Skeletal muscle tissue (tissue), 4 donors: ENCODE results near the gene HTT. TPM values are rescaled to one million over a fixed set of nuclear protein-coding genes. Genes with fewer than 3 reads are reported as not detected.

Experiments
- H3K27ac ChIP-seq: one replicate; pipeline ENCODE4 v1.7.0; 2013; ENCODE audit warnings: mild to moderate bottlenecking, low read depth, low read length, inconsistent platforms
- H3K27me3 ChIP-seq, 3 donors: one replicate each; pipeline ENCODE4 v1.7.0; 2013; ENCODE audit warnings: low read length in 3 of 3; ENCODE audit not compliant: control insufficient read depth in 3 of 3, insufficient read depth in 3 of 3
- H3K36me3 ChIP-seq, 3 donors: one replicate each; pipeline ENCODE4 v1.7.0; 2013; ENCODE audit warnings: low read length in 3 of 3; ENCODE audit not compliant: control insufficient read depth in 3 of 3, insufficient read depth in 3 of 3
- H3K4me1 ChIP-seq, 3 donors: one replicate each; pipeline ENCODE4 v1.7.0; 2013; ENCODE audit warnings: low read length in 3 of 3, mild to moderate bottlenecking in 3 of 3; ENCODE audit not compliant: control insufficient read depth in 3 of 3, insufficient read depth in 3 of 3
- H3K4me3 ChIP-seq, 3 donors: one replicate each; pipeline ENCODE4 v1.7.0; 2013; ENCODE audit warnings: low read length in 3 of 3
- H3K9ac ChIP-seq, 3 donors: one replicate each; pipeline ENCODE4 v1.7.0; 2013; ENCODE audit warnings: low read length in 3 of 3, mild to moderate bottlenecking in 3 of 3, moderate library complexity in 2 of 3, low read depth in 1 of 3
- H3K9me3 ChIP-seq, 3 donors: one replicate each; pipeline ENCODE4 v1.7.0; 2013; ENCODE audit warnings: low read length in 3 of 3; ENCODE audit not compliant: control insufficient read depth in 3 of 3
- total RNA-seq: library from RNA; depleted of rRNA; stranded (reverse); fragments of >200 nt; gene quantifications from one replicate; pipeline ENCODE4 v1.2.3, GENCODE V29; 2014
- donor health status: Osteomylitis.

Gene HTT
- total RNA-seq, 1 donor from 2014 or later: 43.8 TPM

GRCh38 chr4:3106339-3107186 is 32.1 kb downstream of the HTT start:
- Histone ChIP-seq H3K9ac (peak overlapping the region in 1 of 3 donors; percentile 55), H3K4me3 (no peak overlapping the region), H3K27ac (peak overlapping the region; percentile 31), H3K36me3 (peaks cover 15 to 39% (median 21%) of the 10 kb centered on the region in 3 donors), H3K9me3 (no peaks in the 10 kb centered on the region), H3K27me3 (no peaks in the 10 kb centered on the region), H3K4me1 (peaks cover 17 to 19% (median 17%) of the 10 kb centered on the region in 3 donors)

GRCh38 chr4:3107271-3107670 is 32.8 kb downstream of the HTT start:
- Histone ChIP-seq H3K9me3 (no peaks in the 10 kb centered on the region), H3K9ac (peak overlapping the region in 1 of 3 donors; percentile 55), H3K36me3 (peaks cover 8 to 37% (median 18%) of the 10 kb centered on the region in 3 donors), H3K27ac (peak overlapping the region; percentile 31), H3K27me3 (no peaks in the 10 kb centered on the region), H3K4me1 (peaks cover 24 to 26% (median 24%) of the 10 kb centered on the region in 3 donors), H3K4me3 (no peak overlapping the region)

- peaks cover 5 to 33% (median 16%) of the 10 kb centered on the region in 3 donors for H3K36me3 ChIP-seq
- H3K4me1 ChIP-seq: peaks cover 28 to 30% (median 29%) of the 10 kb centered on the region in 3 donors
- H3K4me3 ChIP-seq: no peak overlapping the region
- H3K9me3 ChIP-seq: no peaks in the 10 kb centered on the region
- H3K27me3 ChIP-seq: no peaks in the 10 kb centered on the region
- H3K9ac ChIP-seq: peak overlapping the region in 1 of 3 donors; percentile 55
- H3K27ac ChIP-seq: peak overlapping the region; percentile 31
These were observed 33.2 kb downstream of the HTT start for GRCh38 chr4:3107691-3108121.

GRCh38 chr4:3108211-3108610 is 33.7 kb downstream of the HTT start:
- Histone ChIP-seq H3K9me3 (no peaks in the 10 kb centered on the region), H3K36me3 (peaks cover 5 to 31% (median 15%) of the 10 kb centered on the region in 3 donors), H3K27me3 (no peaks in the 10 kb centered on the region), H3K4me3 (no peak overlapping the region), H3K9ac (no peak overlapping the region), H3K4me1 (peaks cover 33 to 34% (median 33%) of the 10 kb centered on the region in 3 donors), H3K27ac (peak overlapping the region; percentile 31)

- H3K4me1 ChIP-seq: peaks cover 38 to 51% (median 49%) of the 10 kb centered on the region in 3 donors
These were observed 37.0 kb downstream of the HTT start for GRCh38 chr4:3111461-3111860.

GRCh38 chr4:3112201-3112600 is 37.7 kb downstream of the HTT start:
- peak overlapping the region; percentile 36 to 47 (median 46) for H3K9ac ChIP-seq

More at GRCh38 chr4:3111461-3111860, 37.0 kb downstream of the HTT start:
- Histone ChIP-seq H3K36me3 (peaks cover 13 to 36% (median 17%) of the 10 kb centered on the region in 3 donors), H3K27ac (peak overlapping the region; percentile 80), H3K27me3 (no peaks in the 10 kb centered on the region), H3K9me3 (no peaks in the 10 kb centered on the region), H3K9ac (peak overlapping the region in 2 of 3 donors; percentile 5), H3K4me3 (peak overlapping the region; percentile 11 to 15 (median 14))

GRCh38 chr4:3112609-3113469 is 38.4 kb downstream of the HTT start:
- Histone ChIP-seq H3K9me3 (no peaks in the 10 kb centered on the region), H3K4me1 (peaks cover 28 to 46% (median 45%) of the 10 kb centered on the region in 3 donors), H3K36me3 (peaks cover 17 to 37% (median 21%) of the 10 kb centered on the region in 3 donors), H3K9ac (peak overlapping the region; percentile 36 to 47 (median 46)), H3K4me3 (peak overlapping the region; percentile 33 to 60 (median 39)), H3K27ac (peak overlapping the region; percentile 80), H3K27me3 (no peaks in the 10 kb centered on the region)

More at GRCh38 chr4:3112201-3112600, 37.7 kb downstream of the HTT start:
- Histone ChIP-seq H3K4me3 (peak overlapping the region; percentile 33 to 60 (median 39)), H3K36me3 (peaks cover 17 to 39% (median 20%) of the 10 kb centered on the region in 3 donors), H3K4me1 (peaks cover 34 to 49% (median 48%) of the 10 kb centered on the region in 3 donors), H3K27ac (peak overlapping the region; percentile 80), H3K9me3 (no peaks in the 10 kb centered on the region), H3K27me3 (no peaks in the 10 kb centered on the region)

- Histone ChIP-seq H3K9ac (peak overlapping the region in 1 of 3 donors; percentile 18), H3K9me3 (no peaks in the 10 kb centered on the region), H3K4me1 (peaks cover 26 to 44% (median 43%) of the 10 kb centered on the region in 3 donors), H3K4me3 (no peak overlapping the region), H3K27me3 (no peaks in the 10 kb centered on the region), H3K27ac (peak overlapping the region; percentile 80), H3K36me3 (peaks cover 17 to 34% (median 21%) of the 10 kb centered on the region in 3 donors)
These were observed 39.9 kb downstream of the HTT start for GRCh38 chr4:3114377-3114776.

GRCh38 chr4:3115637-3116270 is 41.3 kb downstream of the HTT start:
- Histone ChIP-seq H3K9ac (peak overlapping the region in 1 of 3 donors; percentile 18), H3K4me3 (no peak overlapping the region), H3K36me3 (peaks cover 17 to 32% (median 21%) of the 10 kb centered on the region in 3 donors), H3K27ac (peak overlapping the region; percentile 80), H3K4me1 (peaks cover 26 to 44% (median 43%) of the 10 kb centered on the region in 3 donors), H3K9me3 (no peaks in the 10 kb centered on the region), H3K27me3 (no peaks in the 10 kb centered on the region)
